ENCODE data around the gene NKAIN4.

NKAIN4 gene

DNA sequence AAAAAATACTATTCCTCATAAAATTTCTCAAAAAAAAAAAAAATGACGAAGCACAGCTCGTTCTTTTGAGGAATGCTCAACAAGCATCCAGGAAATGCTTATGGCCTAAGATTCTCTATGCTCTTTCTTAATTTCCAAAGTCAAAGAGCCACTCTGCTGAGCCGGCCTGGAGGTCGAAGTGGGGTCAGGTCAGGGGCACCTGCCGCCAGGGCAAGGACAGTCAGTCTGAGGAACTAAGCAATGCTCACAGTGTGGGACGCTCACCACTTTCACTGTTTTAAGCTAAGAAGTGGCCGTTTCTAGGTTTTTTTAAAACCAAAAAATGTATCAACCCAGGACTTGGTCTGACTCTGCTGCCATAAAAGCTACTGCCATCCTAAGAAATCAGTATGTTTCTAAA is 55.7 kb downstream of the NKAIN4 start:
- H3K9ac ChIP-seq (ENCODE audit: low read depth in 1 of 2, low read length in 2 of 2), result no peak overlapping the region
- peaks cover 31 to 56% of the 10 kb centered on the region in 2 donors for H3K36me3 ChIP-seq (ENCODE audit: control insufficient read depth in 2 of 2, insufficient read depth in 2 of 2, low read length in 2 of 2)
- no peak overlapping the region for H3K27ac ChIP-seq (ENCODE audit: low read depth in 2 of 2, low read length in 2 of 2)
- no peaks in the 10 kb centered on the region for H3K27me3 ChIP-seq (ENCODE audit: control insufficient read depth in 2 of 2, insufficient read depth in 2 of 2, low read length in 2 of 2)
- H3K4me1 ChIP-seq (ENCODE audit: control insufficient read depth in 2 of 2, insufficient read depth in 2 of 2, low read length in 2 of 2), result peaks cover 0 to 2% of the 10 kb centered on the region in 2 donors
- no peak overlapping the region for H3K4me3 ChIP-seq (ENCODE audit: low read length in 2 of 2)
- H3K9me3 ChIP-seq (ENCODE audit: control insufficient read depth in 2 of 2, low read length in 2 of 2), result no peaks in the 10 kb centered on the region

DNA sequence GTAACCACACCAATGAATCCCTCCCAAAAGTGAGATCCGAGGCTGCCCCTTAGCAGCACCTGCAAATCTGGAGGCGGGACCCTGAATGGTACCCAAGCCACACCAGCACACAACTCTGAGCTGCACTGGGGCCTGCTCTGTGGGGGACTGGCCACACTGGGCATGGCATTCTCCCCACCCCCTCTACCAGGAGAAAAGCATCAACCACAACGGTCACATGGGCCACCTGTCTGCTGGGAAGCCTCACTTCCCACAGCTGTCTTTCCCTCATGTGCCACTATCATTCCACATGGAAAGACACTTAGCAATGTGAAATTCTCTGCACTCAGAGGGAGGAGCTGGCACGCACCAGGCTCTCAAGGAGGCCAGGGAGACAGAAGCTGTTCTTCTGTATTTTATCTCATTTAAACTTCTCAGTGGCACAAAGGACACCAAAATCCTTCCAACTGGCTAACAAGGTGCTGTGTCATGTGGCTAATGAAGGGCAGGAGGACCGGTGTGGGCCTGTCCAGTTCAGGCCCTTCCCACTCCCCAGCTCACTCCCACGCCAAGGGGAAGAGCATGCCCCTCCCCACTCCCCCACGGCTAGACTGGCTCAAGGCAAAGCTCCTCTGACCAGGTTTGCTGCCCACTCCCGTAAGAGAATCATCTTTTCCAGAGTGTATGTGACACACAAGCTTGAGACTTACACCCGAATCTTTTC is 57.3 kb downstream of the NKAIN4 start:
- Histone ChIP-seq H3K9me3 (ENCODE audit: control insufficient read depth in 2 of 2, low read length in 2 of 2) (no peaks in the 10 kb centered on the region), H3K27me3 (ENCODE audit: control insufficient read depth in 2 of 2, insufficient read depth in 2 of 2, low read length in 2 of 2) (no peaks in the 10 kb centered on the region), H3K9ac (ENCODE audit: low read depth in 1 of 2, low read length in 2 of 2) (no peak overlapping the region), H3K36me3 (ENCODE audit: control insufficient read depth in 2 of 2, insufficient read depth in 2 of 2, low read length in 2 of 2) (peaks cover 15 to 39% of the 10 kb centered on the region in 2 donors), H3K4me3 (ENCODE audit: low read length in 2 of 2) (no peak overlapping the region), H3K4me1 (ENCODE audit: control insufficient read depth in 2 of 2, insufficient read depth in 2 of 2, low read length in 2 of 2) (peaks cover 0 to 2% of the 10 kb centered on the region in 2 donors), H3K27ac (ENCODE audit: low read depth in 2 of 2, low read length in 2 of 2) (no peak overlapping the region)

DNA sequence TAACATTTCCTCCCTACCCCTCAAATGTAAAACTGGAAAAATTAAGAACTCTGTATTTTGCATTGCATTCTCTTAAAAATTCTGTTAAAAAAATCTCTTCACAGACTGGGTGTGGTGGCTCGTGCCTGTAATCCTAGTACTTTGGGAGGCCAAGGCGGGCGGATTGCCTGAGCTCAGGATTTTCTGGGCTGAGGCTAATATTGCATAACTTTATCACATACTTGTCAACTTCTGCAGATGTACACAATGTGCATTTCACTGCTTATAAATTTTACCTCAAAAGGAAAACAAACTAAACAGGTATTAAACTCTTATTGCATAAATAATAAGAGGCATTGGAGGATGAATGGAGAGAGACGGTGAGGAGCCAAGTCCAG is 59.5 kb downstream of the NKAIN4 start:
- H3K4me1 ChIP-seq (ENCODE audit: control insufficient read depth in 2 of 2, insufficient read depth in 2 of 2, low read length in 2 of 2), result peaks cover 0 to 5% of the 10 kb centered on the region in 2 donors
- no peak overlapping the region for H3K4me3 ChIP-seq (ENCODE audit: low read length in 2 of 2)
- no peaks in the 10 kb centered on the region for H3K9me3 ChIP-seq (ENCODE audit: control insufficient read depth in 2 of 2, low read length in 2 of 2)
- H3K36me3 ChIP-seq (ENCODE audit: control insufficient read depth in 2 of 2, insufficient read depth in 2 of 2, low read length in 2 of 2), result peaks cover 9 to 28% of the 10 kb centered on the region in 2 donors
- no peaks in the 10 kb centered on the region for H3K27me3 ChIP-seq (ENCODE audit: control insufficient read depth in 2 of 2, insufficient read depth in 2 of 2, low read length in 2 of 2)
- H3K9ac ChIP-seq (ENCODE audit: low read depth in 1 of 2, low read length in 2 of 2), result no peak overlapping the region
- no peak overlapping the region for H3K27ac ChIP-seq (ENCODE audit: low read depth in 2 of 2, low read length in 2 of 2)

DNA sequence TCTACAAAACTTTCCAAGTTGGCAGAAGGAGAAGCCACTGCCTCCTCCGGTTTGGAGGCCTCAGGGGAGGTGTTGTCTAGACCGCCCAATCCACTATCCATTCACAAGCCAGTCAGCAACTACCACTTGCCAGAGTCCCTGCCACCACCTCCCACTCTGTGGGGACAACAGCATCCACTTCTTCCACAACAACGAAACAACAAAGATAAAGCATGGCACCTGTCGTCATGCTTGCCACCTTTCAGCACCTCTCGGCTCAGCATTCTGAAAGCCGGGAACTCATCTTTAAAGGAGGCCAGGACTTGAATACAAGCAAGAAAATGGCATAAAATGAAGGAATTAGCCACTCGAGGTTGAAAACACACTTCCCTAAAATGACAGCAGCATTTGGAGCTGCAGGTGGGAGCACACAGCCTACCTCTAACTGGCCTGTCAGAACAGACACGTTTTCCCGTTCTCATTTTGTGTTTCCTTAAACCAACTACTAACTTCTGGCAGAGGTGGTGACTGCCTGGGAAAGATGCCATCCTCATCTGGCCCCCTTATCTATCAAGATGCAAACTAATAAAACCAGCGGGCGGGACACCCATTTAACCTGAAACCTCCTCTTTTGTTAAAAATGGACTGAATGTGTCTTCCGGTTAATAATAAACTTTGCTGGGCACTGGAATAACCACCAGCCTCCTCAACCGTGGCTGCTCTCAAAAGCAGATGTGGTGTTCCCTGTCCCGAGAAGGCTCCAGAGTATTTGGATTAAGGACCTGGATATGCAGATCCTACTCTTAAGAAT is 60.1 kb downstream of the NKAIN4 start:
- H3K27ac ChIP-seq (ENCODE audit: low read depth in 2 of 2, low read length in 2 of 2), result no peak overlapping the region
- no peak overlapping the region for H3K4me3 ChIP-seq (ENCODE audit: low read length in 2 of 2)
- H3K4me1 ChIP-seq (ENCODE audit: control insufficient read depth in 2 of 2, insufficient read depth in 2 of 2, low read length in 2 of 2), result peaks cover 0 to 5% of the 10 kb centered on the region in 2 donors
- no peak overlapping the region for H3K9ac ChIP-seq (ENCODE audit: low read depth in 1 of 2, low read length in 2 of 2)
- H3K36me3 ChIP-seq (ENCODE audit: control insufficient read depth in 2 of 2, insufficient read depth in 2 of 2, low read length in 2 of 2), result peaks cover 9 to 28% of the 10 kb centered on the region in 2 donors
- no peaks in the 10 kb centered on the region for H3K27me3 ChIP-seq (ENCODE audit: control insufficient read depth in 2 of 2, insufficient read depth in 2 of 2, low read length in 2 of 2)
- H3K9me3 ChIP-seq (ENCODE audit: control insufficient read depth in 2 of 2, low read length in 2 of 2), result no peaks in the 10 kb centered on the region

DNA sequence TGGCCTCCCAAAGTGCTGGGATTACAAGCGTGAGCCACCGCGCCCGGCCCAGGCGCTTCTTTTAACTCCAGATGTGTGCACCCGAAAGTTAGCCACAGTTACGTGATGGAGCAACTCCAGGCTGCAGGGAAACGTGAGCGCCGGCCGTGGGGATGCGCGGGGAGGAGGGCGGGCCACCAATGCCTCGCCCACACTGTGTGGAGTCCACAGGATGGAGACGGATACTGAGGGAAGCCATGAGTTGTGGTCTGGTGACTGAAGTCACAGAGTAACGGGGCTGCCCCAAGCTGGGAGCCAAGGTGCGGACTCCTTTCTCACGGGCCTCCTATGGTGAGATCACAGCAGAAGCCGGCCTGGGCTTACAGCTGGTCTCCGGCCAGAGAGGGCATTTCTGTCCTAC is 61.5 kb downstream of the NKAIN4 start:
- Histone ChIP-seq H3K27me3 (ENCODE audit: control insufficient read depth in 2 of 2, insufficient read depth in 2 of 2, low read length in 2 of 2) (no peaks in the 10 kb centered on the region), H3K27ac (ENCODE audit: low read depth in 2 of 2, low read length in 2 of 2) (no peak overlapping the region), H3K4me1 (ENCODE audit: control insufficient read depth in 2 of 2, insufficient read depth in 2 of 2, low read length in 2 of 2) (peaks cover 0 to 5% of the 10 kb centered on the region in 2 donors), H3K4me3 (ENCODE audit: low read length in 2 of 2) (no peak overlapping the region), H3K9me3 (ENCODE audit: control insufficient read depth in 2 of 2, low read length in 2 of 2) (no peaks in the 10 kb centered on the region), H3K36me3 (ENCODE audit: control insufficient read depth in 2 of 2, insufficient read depth in 2 of 2, low read length in 2 of 2) (peaks cover 9 to 25% of the 10 kb centered on the region in 2 donors), H3K9ac (ENCODE audit: low read depth in 1 of 2, low read length in 2 of 2) (no peak overlapping the region)

DNA sequence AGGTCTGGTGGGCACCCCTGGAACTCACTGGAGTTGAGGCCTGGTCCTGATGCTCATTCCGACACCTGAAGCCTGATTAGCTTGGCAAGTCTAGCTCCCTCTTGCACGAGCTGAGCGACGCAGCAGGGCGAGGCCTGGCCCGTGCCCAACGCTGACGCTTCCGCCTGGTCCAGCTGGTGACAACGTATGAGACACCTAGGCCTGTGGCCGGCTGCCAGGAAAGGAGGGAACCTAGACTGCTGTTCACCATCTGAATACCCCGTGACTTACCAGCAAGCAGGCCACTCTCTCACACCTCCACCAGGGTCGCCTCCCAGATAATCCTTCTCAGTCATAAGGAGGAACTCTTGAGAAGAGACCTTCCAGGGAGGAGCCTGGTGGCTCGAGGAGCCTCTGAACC is 62.9 kb downstream of the NKAIN4 start:
- Histone ChIP-seq H3K4me1 (ENCODE audit: control insufficient read depth in 2 of 2, insufficient read depth in 2 of 2, low read length in 2 of 2) (peaks cover 0 to 2% of the 10 kb centered on the region in 2 donors), H3K27ac (ENCODE audit: low read depth in 2 of 2, low read length in 2 of 2) (no peak overlapping the region), H3K36me3 (ENCODE audit: control insufficient read depth in 2 of 2, insufficient read depth in 2 of 2, low read length in 2 of 2) (peaks cover 9 to 14% of the 10 kb centered on the region in 2 donors), H3K9ac (ENCODE audit: low read depth in 1 of 2, low read length in 2 of 2) (no peak overlapping the region), H3K9me3 (ENCODE audit: control insufficient read depth in 2 of 2, low read length in 2 of 2) (no peaks in the 10 kb centered on the region), H3K27me3 (ENCODE audit: control insufficient read depth in 2 of 2, insufficient read depth in 2 of 2, low read length in 2 of 2) (no peaks in the 10 kb centered on the region), H3K4me3 (ENCODE audit: low read length in 2 of 2) (no peak overlapping the region)

DNA sequence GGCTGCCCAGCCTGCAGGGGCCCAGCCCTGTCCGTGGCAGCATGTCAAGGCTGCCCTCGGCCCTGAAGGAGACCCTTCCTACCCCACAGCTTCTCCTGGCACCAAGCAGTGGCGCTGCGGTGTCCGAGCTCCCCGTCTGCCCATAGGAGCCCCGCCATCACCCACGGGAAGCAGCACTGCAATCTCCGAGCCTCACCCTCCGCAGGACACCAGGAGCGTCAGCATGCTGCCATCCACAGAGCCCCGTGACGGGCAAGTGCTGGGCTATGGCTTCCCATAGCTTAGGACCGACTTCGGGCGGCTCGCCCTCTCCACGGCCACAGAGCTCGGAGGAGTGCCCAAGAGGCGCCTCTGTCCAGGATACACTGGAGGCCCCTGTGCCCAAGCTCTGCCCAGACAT is 63.4 kb downstream of the NKAIN4 start:
- no peak overlapping the region for H3K27ac ChIP-seq (ENCODE audit: low read depth in 2 of 2, low read length in 2 of 2)
- peaks cover 9 to 12% of the 10 kb centered on the region in 2 donors for H3K36me3 ChIP-seq (ENCODE audit: control insufficient read depth in 2 of 2, insufficient read depth in 2 of 2, low read length in 2 of 2)
- H3K9me3 ChIP-seq (ENCODE audit: control insufficient read depth in 2 of 2, low read length in 2 of 2), result no peaks in the 10 kb centered on the region
- peaks cover 0 to 2% of the 10 kb centered on the region in 2 donors for H3K4me1 ChIP-seq (ENCODE audit: control insufficient read depth in 2 of 2, insufficient read depth in 2 of 2, low read length in 2 of 2)
- H3K27me3 ChIP-seq (ENCODE audit: control insufficient read depth in 2 of 2, insufficient read depth in 2 of 2, low read length in 2 of 2), result no peaks in the 10 kb centered on the region
- H3K4me3 ChIP-seq (ENCODE audit: low read length in 2 of 2), result no peak overlapping the region
- H3K9ac ChIP-seq (ENCODE audit: low read depth in 1 of 2, low read length in 2 of 2), result no peak overlapping the region
